Central memory CD8-positive, alpha-beta T cell (primary cell): ENCODE measurements around the gene PAX5.

Experiments
- ATAC-seq: fragments of 150-1000 bp; cut with Tn5 transposase; replicated peaks from 2 replicates; pipeline ENCODE4 v1.10.0; 2022; ENCODE audit warnings: mild to moderate bottlenecking, moderate FRiP score, moderate number of reproducible peaks; ENCODE audit not compliant: poor library complexity, severe bottlenecking; ENCODE audit errors: extremely low read depth
- DNase-seq, 2 donors: peaks; one replicate each; pipeline ENCODE4 v3.0.0; 2021; ENCODE audit warnings: low spot score in 2 of 2
- H3K27ac Mint-ChIP-seq: one replicate; pipeline ENCODE4 v1.8.0; 2022; ENCODE audit warnings: low read depth, mild to moderate bottlenecking, moderate library complexity, mixed read lengths
- H3K27me3 Mint-ChIP-seq: one replicate; pipeline ENCODE4 v1.8.0; 2022; ENCODE audit warnings: mixed read lengths
- H3K36me3 Mint-ChIP-seq: one replicate; pipeline ENCODE4 v1.8.0; 2022; ENCODE audit warnings: mild to moderate bottlenecking, moderate library complexity, mixed read lengths; ENCODE audit not compliant: insufficient read depth
- H3K4me1 Mint-ChIP-seq: one replicate; pipeline ENCODE4 v1.8.0; 2022; ENCODE audit warnings: mixed read lengths
- H3K4me3 Mint-ChIP-seq: one replicate; pipeline ENCODE4 v1.8.0; 2022; ENCODE audit warnings: mild to moderate bottlenecking, moderate library complexity, mixed read lengths
- H3K9me3 Mint-ChIP-seq: one replicate; pipeline ENCODE4 v1.8.0; 2022; ENCODE audit warnings: mixed read lengths

PAX5 gene

DNA sequence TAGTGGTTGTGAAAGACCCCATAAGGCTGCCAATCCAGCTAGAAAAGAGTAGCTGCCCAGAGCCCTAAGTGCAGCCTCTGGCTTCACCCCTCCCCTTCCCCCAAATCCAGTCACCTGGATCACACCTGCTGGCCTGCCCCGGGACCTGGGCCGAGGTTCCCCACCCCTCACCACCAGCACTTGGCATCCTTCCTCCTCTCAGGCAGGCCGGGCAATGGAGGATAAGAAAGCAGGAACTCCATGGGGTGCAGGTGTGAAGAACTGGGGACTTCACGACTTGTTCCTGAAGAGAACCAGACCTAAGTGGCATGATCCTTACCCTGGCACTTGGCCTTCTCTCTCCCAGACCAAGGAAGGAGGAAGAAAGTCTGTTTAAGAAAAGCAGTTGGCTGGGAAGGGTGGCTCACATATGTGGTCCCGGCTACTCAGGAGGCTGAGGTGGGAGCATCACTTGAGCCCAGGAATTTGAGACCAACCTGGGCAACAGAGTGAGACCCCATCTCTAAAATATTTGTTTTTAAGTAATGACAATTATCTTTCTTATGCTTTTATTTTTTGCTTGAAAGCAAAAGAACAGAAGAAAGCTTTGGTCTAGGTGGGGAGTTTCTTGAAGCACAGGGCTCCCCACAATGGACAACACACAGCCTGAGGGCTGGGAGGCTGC is 131.1 kb downstream of the PAX5 start:
- no peaks in the 10 kb centered on the region for H3K9me3 Mint-ChIP-seq
- H3K4me1 Mint-ChIP-seq, result no peaks in the 10 kb centered on the region
- DNase-seq (no peak), ATAC-seq (no peak)
- no peak overlapping the region for H3K4me3 Mint-ChIP-seq
- no peak overlapping the region for H3K27ac Mint-ChIP-seq
- H3K36me3 Mint-ChIP-seq, result peaks cover 4% of the 10 kb centered on the region
- peaks cover 63% of the 10 kb centered on the region for H3K27me3 Mint-ChIP-seq

- H3K27ac Mint-ChIP-seq, result no peak overlapping the region
- no peaks in the 10 kb centered on the region for H3K9me3 Mint-ChIP-seq
- H3K36me3 Mint-ChIP-seq, result peaks cover 4% of the 10 kb centered on the region
- no peak overlapping the region for H3K4me3 Mint-ChIP-seq
- no peak for DNase-seq
- H3K4me1 Mint-ChIP-seq, result no peaks in the 10 kb centered on the region
- peaks cover 58% of the 10 kb centered on the region for H3K27me3 Mint-ChIP-seq
- no peak for ATAC-seq
Observed at GRCh38 chr9:36902080-36902716, 131.9 kb downstream of the PAX5 start.

- DNase-seq (no peak), ATAC-seq (no peak)
- H3K27me3 Mint-ChIP-seq, result peaks cover 58% of the 10 kb centered on the region
- peaks cover 4% of the 10 kb centered on the region for H3K36me3 Mint-ChIP-seq
- H3K4me1 Mint-ChIP-seq, result no peaks in the 10 kb centered on the region
- H3K9me3 Mint-ChIP-seq, result no peaks in the 10 kb centered on the region
- H3K4me3 Mint-ChIP-seq, result no peak overlapping the region
- H3K27ac Mint-ChIP-seq, result no peak overlapping the region
Observed at GRCh38 chr9:36901528-36901927, 132.5 kb downstream of the PAX5 start.

DNA sequence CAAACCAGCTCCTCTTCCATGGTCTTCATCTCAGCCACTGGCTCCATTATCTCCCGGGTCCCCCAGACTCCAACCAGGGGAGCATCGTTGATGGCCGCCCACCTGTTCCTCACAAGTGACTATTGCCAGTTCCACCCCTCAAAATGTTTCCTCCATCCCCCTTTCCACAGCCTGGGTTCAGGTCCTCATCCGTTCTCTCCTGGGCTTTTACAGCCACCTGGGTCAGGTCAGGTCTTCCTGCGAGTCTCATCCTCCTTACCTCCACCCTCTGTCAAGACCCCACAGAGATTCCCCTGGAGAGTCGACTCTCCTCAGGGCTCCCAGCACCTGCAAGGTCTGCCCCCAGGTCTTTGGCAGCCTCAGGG is 133.2 kb downstream of the PAX5 start:
- no peaks in the 10 kb centered on the region for H3K4me1 Mint-ChIP-seq
- DNase-seq, result no peak
- no peaks in the 10 kb centered on the region for H3K9me3 Mint-ChIP-seq
- ATAC-seq, result no peak
- H3K27ac Mint-ChIP-seq, result no peak overlapping the region
- H3K4me3 Mint-ChIP-seq, result no peak overlapping the region
- peaks cover 4% of the 10 kb centered on the region for H3K36me3 Mint-ChIP-seq
- peaks cover 54% of the 10 kb centered on the region for H3K27me3 Mint-ChIP-seq

DNA sequence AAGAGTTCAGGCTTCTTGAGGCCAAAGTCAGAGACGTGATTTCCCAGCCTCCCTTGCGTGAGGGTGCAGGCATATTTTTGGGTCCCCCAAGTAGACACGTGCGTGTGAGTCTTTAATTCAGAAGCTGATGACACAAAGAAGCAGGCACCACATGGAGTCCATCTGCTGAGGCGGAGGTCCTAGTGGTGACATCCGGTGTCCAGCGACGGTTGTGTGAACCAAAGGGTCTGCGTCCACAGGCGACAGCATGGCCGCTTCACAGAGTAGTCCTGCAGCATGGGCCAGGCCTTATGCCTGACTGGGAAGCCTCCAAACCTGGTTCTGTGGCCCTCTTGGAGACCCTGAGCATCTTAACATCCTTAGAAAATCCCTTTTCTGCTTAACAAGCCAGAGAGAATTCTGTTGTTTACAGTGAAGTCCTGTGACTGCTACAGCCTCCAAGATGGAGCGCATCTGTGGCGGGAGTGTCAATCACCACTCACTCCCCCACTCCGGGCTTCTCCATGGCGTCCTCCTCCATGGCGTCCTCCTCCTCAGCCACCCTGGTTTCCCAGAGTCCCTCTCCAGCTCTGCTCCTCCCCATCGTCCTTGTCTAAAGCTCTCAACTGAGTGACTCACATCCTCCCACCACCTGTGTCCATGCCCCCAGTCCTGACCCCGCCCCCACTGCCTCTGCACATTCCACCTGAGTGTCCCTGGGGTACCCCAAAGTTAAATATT is 133.8 kb downstream of the PAX5 start:
- H3K27me3 Mint-ChIP-seq, result peaks cover 48% of the 10 kb centered on the region
- DNase-seq (no peak), ATAC-seq (no peak)
- peaks cover 4% of the 10 kb centered on the region for H3K36me3 Mint-ChIP-seq
- no peaks in the 10 kb centered on the region for H3K9me3 Mint-ChIP-seq
- no peaks in the 10 kb centered on the region for H3K4me1 Mint-ChIP-seq
- no peak overlapping the region for H3K4me3 Mint-ChIP-seq
- H3K27ac Mint-ChIP-seq, result no peak overlapping the region

DNA sequence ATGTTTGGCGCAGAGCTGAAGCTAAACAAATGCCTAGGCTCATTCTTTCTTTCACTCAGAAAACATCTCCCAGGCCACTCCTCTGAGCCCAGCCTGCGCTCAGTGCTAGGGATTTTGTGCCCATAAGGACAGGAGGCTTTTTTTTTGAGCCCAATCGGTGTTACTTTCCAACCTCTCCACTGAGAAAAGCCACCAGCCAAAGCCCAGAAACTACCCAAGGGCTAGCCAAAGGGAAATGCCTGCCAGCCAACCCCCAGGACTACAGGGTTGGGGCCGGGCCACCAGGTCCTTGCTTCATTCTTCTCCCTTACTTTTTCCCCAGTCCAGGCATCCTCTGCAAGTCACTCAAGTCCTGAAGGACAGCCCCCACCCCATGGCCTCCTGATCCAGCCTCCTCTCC is 134.7 kb downstream of the PAX5 start:
- Mint-ChIP-seq H3K4me3 (no peak overlapping the region), H3K4me1 (no peaks in the 10 kb centered on the region), H3K27ac (no peak overlapping the region), H3K9me3 (no peaks in the 10 kb centered on the region), H3K36me3 (peaks cover 4% of the 10 kb centered on the region), H3K27me3 (peaks cover 45% of the 10 kb centered on the region)
- ATAC-seq (no peak), DNase-seq (no peak)

DNA sequence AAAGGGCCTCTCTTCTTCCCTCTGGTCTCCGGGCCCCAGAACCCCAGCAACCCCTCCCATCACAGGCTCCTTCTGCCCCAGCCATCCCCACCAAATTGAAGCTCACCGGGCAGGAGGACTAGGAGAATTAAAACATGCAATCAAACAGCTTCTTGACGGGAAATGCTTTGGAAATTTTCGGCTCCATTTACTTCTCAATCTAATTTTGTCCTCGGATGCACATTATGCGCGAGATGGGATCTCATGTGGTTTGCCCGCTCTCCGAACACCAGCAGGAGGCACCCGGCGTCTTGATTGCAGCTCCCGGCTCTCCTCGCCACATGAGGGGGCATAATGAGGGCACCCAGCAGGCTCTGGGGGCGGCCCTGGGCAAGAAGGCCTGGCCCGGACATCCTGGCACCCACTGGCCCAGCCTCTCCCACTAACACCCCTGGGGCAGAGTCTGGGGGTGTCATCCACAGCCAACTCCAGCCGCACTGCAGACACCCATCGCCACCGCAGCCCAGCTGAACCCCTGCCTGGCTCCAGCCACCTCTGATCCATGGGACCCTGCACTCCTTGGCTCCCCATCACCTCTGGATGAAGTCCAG is 135.5 kb downstream of the PAX5 start:
- no peak overlapping the region for H3K4me3 Mint-ChIP-seq
- H3K27ac Mint-ChIP-seq, result no peak overlapping the region
- no peak for DNase-seq
- ATAC-seq, result no peak
- H3K27me3 Mint-ChIP-seq, result peaks cover 45% of the 10 kb centered on the region
- peaks cover 2% of the 10 kb centered on the region for H3K36me3 Mint-ChIP-seq
- no peaks in the 10 kb centered on the region for H3K9me3 Mint-ChIP-seq
- no peaks in the 10 kb centered on the region for H3K4me1 Mint-ChIP-seq

DNA sequence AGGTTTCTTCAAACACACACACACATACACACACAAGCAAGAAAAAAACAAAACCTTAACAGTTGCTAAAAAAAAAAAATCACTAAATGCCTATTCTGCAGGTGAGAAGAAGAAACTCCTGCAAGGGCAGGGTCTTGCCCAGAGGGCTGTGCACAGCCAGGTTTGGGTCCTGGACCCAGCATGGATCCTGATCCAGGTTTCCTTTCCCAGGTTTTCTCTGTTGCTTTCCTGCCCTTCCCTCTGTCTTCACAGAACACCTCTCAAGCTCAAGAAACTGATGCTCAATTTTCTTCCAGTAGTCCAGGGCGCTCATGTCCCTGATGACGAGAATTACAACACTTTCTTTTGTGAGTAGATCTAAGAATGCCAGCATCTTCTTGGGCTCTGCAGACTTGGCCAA is 136.6 kb downstream of the PAX5 start:
- H3K27me3 Mint-ChIP-seq, result peaks cover 52% of the 10 kb centered on the region
- no peaks in the 10 kb centered on the region for H3K4me1 Mint-ChIP-seq
- H3K4me3 Mint-ChIP-seq, result no peak overlapping the region
- H3K36me3 Mint-ChIP-seq, result peaks cover 2% of the 10 kb centered on the region
- ATAC-seq (no peak), DNase-seq (no peak)
- H3K27ac Mint-ChIP-seq, result no peak overlapping the region
- no peaks in the 10 kb centered on the region for H3K9me3 Mint-ChIP-seq

DNA sequence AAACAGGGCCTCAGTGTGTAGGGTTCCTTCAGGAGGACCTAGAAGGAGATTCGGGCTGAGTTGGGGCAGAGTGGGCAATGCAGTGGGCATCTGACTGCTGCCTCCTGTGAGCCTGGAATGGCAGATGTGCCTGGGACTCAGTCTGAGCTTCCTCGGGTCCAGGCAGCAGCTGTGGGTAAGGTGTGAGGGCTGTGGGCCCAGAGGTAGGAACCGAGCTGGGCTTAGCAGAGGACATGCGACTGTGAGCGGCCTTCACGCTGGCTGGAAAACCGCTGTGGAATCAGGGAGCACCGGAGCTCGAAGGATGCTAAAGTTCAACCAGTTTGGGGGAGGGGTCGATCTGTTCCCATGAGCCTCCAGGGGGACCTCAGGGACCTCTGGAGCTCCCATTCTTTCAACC is 137.0 kb downstream of the PAX5 start:
- ATAC-seq, result no peak
- Mint-ChIP-seq H3K9me3 (no peaks in the 10 kb centered on the region), H3K4me1 (no peaks in the 10 kb centered on the region), H3K27ac (no peak overlapping the region), H3K27me3 (peaks cover 56% of the 10 kb centered on the region), H3K36me3 (peaks cover 2% of the 10 kb centered on the region), H3K4me3 (no peak overlapping the region)
- DNase-seq, result no peak

GRCh38 chr9:36896296-36896695 is 137.8 kb downstream of the PAX5 start:
- DNase-seq (no peak), ATAC-seq (no peak)
- Mint-ChIP-seq H3K27ac (no peak overlapping the region), H3K4me1 (no peaks in the 10 kb centered on the region), H3K36me3 (peaks cover 2% of the 10 kb centered on the region), H3K4me3 (no peak overlapping the region), H3K27me3 (peaks cover 60% of the 10 kb centered on the region), H3K9me3 (no peaks in the 10 kb centered on the region)

DNA sequence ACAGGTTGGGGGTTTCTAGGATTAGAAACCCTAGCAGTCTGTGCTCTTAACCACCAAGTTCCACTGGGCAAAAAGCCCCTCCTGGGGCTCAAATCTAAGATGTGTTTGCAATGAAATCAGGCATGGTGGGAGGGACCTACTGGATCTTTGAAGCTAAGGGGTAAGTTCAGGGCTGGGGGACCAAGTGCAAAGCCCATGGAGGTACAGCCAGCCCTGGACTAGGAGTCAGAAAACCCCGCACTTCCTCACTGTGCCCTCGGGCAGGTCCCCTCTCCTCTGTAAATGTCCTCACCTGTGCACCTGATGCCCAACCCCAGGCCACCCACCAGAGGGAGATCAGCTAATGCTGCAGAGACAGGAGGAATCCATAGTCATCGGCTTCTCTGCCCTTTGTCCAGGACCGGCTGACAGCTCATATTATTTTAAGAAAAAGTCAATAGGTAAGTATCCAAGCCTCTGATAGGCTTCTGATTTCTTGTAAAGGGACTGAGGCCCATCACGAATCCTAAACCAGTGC is 138.3 kb downstream of the PAX5 start:
- H3K9me3 Mint-ChIP-seq, result no peaks in the 10 kb centered on the region
- H3K4me3 Mint-ChIP-seq, result no peak overlapping the region
- DNase-seq (no peak), ATAC-seq (no peak)
- peaks cover 2% of the 10 kb centered on the region for H3K36me3 Mint-ChIP-seq
- H3K4me1 Mint-ChIP-seq, result no peaks in the 10 kb centered on the region
- peaks cover 55% of the 10 kb centered on the region for H3K27me3 Mint-ChIP-seq
- no peak overlapping the region for H3K27ac Mint-ChIP-seq

GRCh38 chr9:36894695-36895310 is 139.3 kb downstream of the PAX5 start:
- H3K4me3 Mint-ChIP-seq, result no peak overlapping the region
- no peaks in the 10 kb centered on the region for H3K4me1 Mint-ChIP-seq
- no peaks in the 10 kb centered on the region for H3K9me3 Mint-ChIP-seq
- peaks cover under 1% of the 10 kb centered on the region for H3K36me3 Mint-ChIP-seq
- peaks cover 45% of the 10 kb centered on the region for H3K27me3 Mint-ChIP-seq
- no peak for DNase-seq
- no peak for ATAC-seq
- H3K27ac Mint-ChIP-seq, result no peak overlapping the region
